ENCODE data around the gene TBC1D9. TPM values are rescaled to one million over a fixed set of nuclear protein-coding genes. Genes with fewer than 3 reads are reported as not detected.

Gene TBC1D9
- total and polyA plus RNA-seq, 2 donors (not counting 1 experiment from before 2014, with no cell fraction given): 48.9 to 235 TPM

- H3K27ac ChIP-seq (ENCODE audit: low read length in 2 of 2): no peak overlapping the region
- peaks cover 4% of the 10 kb centered on the region for H4K20me1 ChIP-seq (ENCODE audit: control insufficient read depth, insufficient read depth, low read length, poor library complexity, severe bottlenecking)
- CTCF ChIA-PET: no interaction called here
- H3K4me1 ChIP-seq (ENCODE audit: control insufficient read depth in 2 of 2, insufficient read depth in 2 of 2, low read length in 2 of 2): no peaks in the 10 kb centered on the region
- H3K9me3 ChIP-seq (ENCODE audit: control extremely low read depth in 1 of 3, control insufficient read depth in 2 of 3, insufficient read depth in 1 of 3, low read length in 2 of 3): no peaks in the 10 kb centered on the region
- H3K27me3 ChIP-seq (replicated peaks in 1 of 4; ENCODE audit: control extremely low read depth in 1 of 4, control insufficient read depth in 3 of 4, insufficient read depth in 4 of 4, low read length in 3 of 4): no peaks in the 10 kb centered on the region
- WGBS (ENCODE audit: insufficient coverage): 95% methylated on average over 2 of the region's 6 CpGs
- POLR2A ChIA-PET: no interaction called here
- ATAC-seq (ENCODE audit: low read depth) (no peak), DNase-seq (no peak)
- no peak overlapping the region for H3K4me2 ChIP-seq (replicated peaks; ENCODE audit: low read depth, low read length, poor library complexity, severe bottlenecking)
- intact Hi-C loops (cut with micrococcal nuclease): no loop called here
- no peak overlapping the region for H3K27ac Mint-ChIP-seq
- H2AFZ ChIP-seq (ENCODE audit: insufficient read depth, low read depth, low read length, poor library complexity, severe bottlenecking): no peak overlapping the region
- H3K9ac ChIP-seq (ENCODE audit: low read length): no peak overlapping the region
- no peak overlapping the region for H3K4me3 ChIP-seq (ENCODE audit: control extremely low read depth in 1 of 5, extremely low read depth in 1 of 5, insufficient read depth in 1 of 5, low read depth in 2 of 5, low read length in 4 of 5)
- H3K79me2 ChIP-seq (ENCODE audit: control insufficient read depth, insufficient read depth, low read length): no peaks in the 10 kb centered on the region
- TF ChIP-seq CTCF (IDR thresholded peaks at IDR 0.05) (no peak), EZH2 (IDR thresholded peaks at IDR 0.05; ENCODE audit: borderline replicate concordance, insufficient read depth, low read depth, low read length, poor library complexity, severe bottlenecking) (no peak)
- H3K36me3 ChIP-seq (replicated peaks in 1 of 2; ENCODE audit: control extremely low read depth in 1 of 2, control insufficient read depth in 1 of 2, extremely low read depth in 1 of 2, insufficient read depth in 2 of 2, low read length in 1 of 2): peaks cover 4 to 85% of the 10 kb centered on the region in 2 experiments
- peaks cover 3% of the 10 kb centered on the region for H3K4me1 Mint-ChIP-seq
- no peak overlapping the region for H3K4me3 Mint-ChIP-seq
- H3K9me3 Mint-ChIP-seq (ENCODE audit: insufficient read depth): no peaks in the 10 kb centered on the region
- H3K27me3 Mint-ChIP-seq: no peaks in the 10 kb centered on the region
Measured at GRCh38 chr4:140659943-140660700, 96.1 kb downstream of the TBC1D9 start.

- intact Hi-C loops (cut with micrococcal nuclease): no loop called here
- H3K4me1 Mint-ChIP-seq: no peaks in the 10 kb centered on the region
- no peaks in the 10 kb centered on the region for H3K27me3 Mint-ChIP-seq
- Histone ChIP-seq H3K4me1 (ENCODE audit: control insufficient read depth in 2 of 2, insufficient read depth in 2 of 2, low read length in 2 of 2) (no peaks in the 10 kb centered on the region), H3K4me2 (replicated peaks; ENCODE audit: low read depth, low read length, poor library complexity, severe bottlenecking) (no peak overlapping the region), H3K9ac (ENCODE audit: low read length) (no peak overlapping the region), H3K9me3 (ENCODE audit: control extremely low read depth in 1 of 3, control insufficient read depth in 2 of 3, insufficient read depth in 1 of 3, low read length in 2 of 3) (no peaks in the 10 kb centered on the region), H3K36me3 (replicated peaks in 1 of 2; ENCODE audit: control extremely low read depth in 1 of 2, control insufficient read depth in 1 of 2, extremely low read depth in 1 of 2, insufficient read depth in 2 of 2, low read length in 1 of 2) (peaks cover 2 to 91% of the 10 kb centered on the region in 2 experiments), H3K4me3 (ENCODE audit: control extremely low read depth in 1 of 5, extremely low read depth in 1 of 5, insufficient read depth in 1 of 5, low read depth in 2 of 5, low read length in 4 of 5) (no peak overlapping the region), H3K27me3 (replicated peaks in 1 of 4; ENCODE audit: control extremely low read depth in 1 of 4, control insufficient read depth in 3 of 4, insufficient read depth in 4 of 4, low read length in 3 of 4) (no peaks in the 10 kb centered on the region), H2AFZ (ENCODE audit: insufficient read depth, low read depth, low read length, poor library complexity, severe bottlenecking) (no peak overlapping the region), H4K20me1 (ENCODE audit: control insufficient read depth, insufficient read depth, low read length, poor library complexity, severe bottlenecking) (peaks cover 4% of the 10 kb centered on the region), H3K27ac (ENCODE audit: low read length in 2 of 2) (no peak overlapping the region), H3K79me2 (ENCODE audit: control insufficient read depth, insufficient read depth, low read length) (no peaks in the 10 kb centered on the region)
- WGBS (ENCODE audit: insufficient coverage): no CpG with 5 or more reads among the region's 1 CpG
- DNase-seq (no peak), ATAC-seq (ENCODE audit: low read depth) (no peak)
- POLR2A ChIA-PET: no interaction called here
- TF ChIP-seq CTCF (IDR thresholded peaks at IDR 0.05) (no peak), EZH2 (IDR thresholded peaks at IDR 0.05; ENCODE audit: borderline replicate concordance, insufficient read depth, low read depth, low read length, poor library complexity, severe bottlenecking) (no peak)
- CTCF ChIA-PET: interaction anchor here (0.5 to 1.6 kb wide), 4 partner anchors 19 to 197 kb away, joined by 3 read pairs; no protein-coding TSS in a partner anchor
- no peaks in the 10 kb centered on the region for H3K9me3 Mint-ChIP-seq (ENCODE audit: insufficient read depth)
- no peak overlapping the region for H3K27ac Mint-ChIP-seq
- H3K4me3 Mint-ChIP-seq: no peak overlapping the region
Measured at GRCh38 chr4:140654495-140654814, 101.7 kb downstream of the TBC1D9 start.

Data from B cell (primary cell).